CD14-positive monocyte (primary cell): ENCODE results near the gene SMARCA4. TPM values are rescaled to one million over a fixed set of nuclear protein-coding genes. Genes with fewer than 3 reads are reported as not detected.
A peak's percentile ranks its signal among the peaks of the same experiment; 100 is the strongest.

Experiments used
- DNase-seq, 3 donors: peaks; one replicate each; pipeline ENCODE4 v3.0.0-alpha.2; 2011 to 2022
- H2AFZ ChIP-seq: 2 replicates; pipeline ENCODE4 v1.6.0; 2012; ENCODE audit warnings: mild to moderate bottlenecking, low read depth, low read length, inconsistent platforms; ENCODE audit not compliant: insufficient read depth, poor library complexity, severe bottlenecking
- H3K27ac ChIP-seq, 2 donors: 1 replicate in 1 of 2; 2 replicates in 1 of 2; pipeline ENCODE4 v1.5.1; 2012 to 2013; ENCODE audit warnings: low read length in 2 of 2, control low read depth in 1 of 2, inconsistent platforms in 1 of 2, low read depth in 1 of 2, mild to moderate bottlenecking in 1 of 2
- H3K27me3 ChIP-seq, 2 donors: one replicate each; pipeline versions ENCODE4 v1.6.0 to v1.6.1; 2011 to 2013; ENCODE audit warnings: low read length in 2 of 2; ENCODE audit not compliant: control insufficient read depth in 2 of 2, insufficient read depth in 2 of 2
- H3K36me3 ChIP-seq, 2 donors: replicated peaks in 1 of 2; 1 replicate in 1 of 2; 2 replicates in 1 of 2; pipeline versions ENCODE4 v1.5.1 to v1.6.1; 2012 to 2013; ENCODE audit warnings: low read length in 2 of 2, control low read depth in 1 of 2, inconsistent platforms in 1 of 2, mild to moderate bottlenecking in 1 of 2; ENCODE audit not compliant: insufficient read depth in 2 of 2, control insufficient read depth in 1 of 2
- H3K4me1 ChIP-seq, 2 donors: 1 replicate in 1 of 2; 2 replicates in 1 of 2; pipeline versions ENCODE4 v1.5.1 to v1.6.1; 2012 to 2013; ENCODE audit warnings: low read length in 2 of 2, control low read depth in 1 of 2, inconsistent platforms in 1 of 2, mild to moderate bottlenecking in 1 of 2, moderate library complexity in 1 of 2; ENCODE audit not compliant: insufficient read depth in 2 of 2, control insufficient read depth in 1 of 2
- H3K4me2 ChIP-seq: replicated peaks from 2 replicates; pipeline ENCODE3; 2012; ENCODE audit warnings: low read length, moderate library complexity, mild to moderate bottlenecking; ENCODE audit not compliant: poor library complexity, severe bottlenecking; ENCODE audit errors: extremely low read depth
- H3K4me3 ChIP-seq, 3 experiments: fragments of 200-600 bp in 1 of 3; sonication (generic) in 1 of 3; replicated peaks in 1 of 3; 1 replicate in 2 of 3; 2 replicates in 1 of 3; pipeline ENCODE4 v1.5.1; 2011 to 2013; ENCODE audit warnings: low read length in 3 of 3, mild to moderate bottlenecking in 3 of 3, control low read depth in 2 of 3, low read depth in 2 of 3, inconsistent platforms in 1 of 3, moderate library complexity in 1 of 3
- H3K79me2 ChIP-seq: 2 replicates; pipeline ENCODE4 v1.6.0; 2012; ENCODE audit warnings: mild to moderate bottlenecking, control low read depth, inconsistent platforms, low read length, moderate library complexity; ENCODE audit not compliant: insufficient read depth
- H3K9ac ChIP-seq: 2 replicates; pipeline ENCODE4 v1.6.0; 2017; ENCODE audit warnings: low read length, mild to moderate bottlenecking; ENCODE audit not compliant: insufficient read depth, poor library complexity, severe bottlenecking
- H3K9me3 ChIP-seq, 2 donors: replicated peaks in 1 of 2; 1 replicate in 1 of 2; 2 replicates in 1 of 2; pipeline versions ENCODE4 v1.5.1 to v1.6.1; 2012 to 2013; ENCODE audit warnings: low read length in 2 of 2, control low read depth in 1 of 2; ENCODE audit not compliant: control insufficient read depth in 1 of 2, insufficient read depth in 1 of 2
- H4K20me1 ChIP-seq: 2 replicates; pipeline ENCODE4 v1.6.0; 2012; ENCODE audit warnings: mild to moderate bottlenecking, low read length, control low read depth, moderate library complexity; ENCODE audit not compliant: insufficient read depth
- H3K27ac Mint-ChIP-seq, 7 donors: one replicate each; pipeline ENCODE4 v1.8.0; 2020; ENCODE audit warnings: mild to moderate bottlenecking in 7 of 7, mixed read lengths in 7 of 7, moderate library complexity in 6 of 7, inconsistent platforms in 2 of 7
- H3K27me3 Mint-ChIP-seq, 3 donors: one replicate each; pipeline ENCODE4 v1.8.0; 2021 to 2022; ENCODE audit warnings: low read depth in 3 of 3, mild to moderate bottlenecking in 3 of 3, mixed read lengths in 3 of 3, moderate library complexity in 3 of 3, inconsistent platforms in 1 of 3
- H3K36me3 Mint-ChIP-seq, 2 donors: one replicate each; pipeline ENCODE4 v1.8.0; 2020; ENCODE audit warnings: mixed read lengths in 2 of 2, inconsistent platforms in 1 of 2, mild to moderate bottlenecking in 1 of 2
- H3K4me1 Mint-ChIP-seq: one replicate; pipeline ENCODE4 v1.8.0; 2020; ENCODE audit warnings: mild to moderate bottlenecking, mixed read lengths
- H3K4me3 Mint-ChIP-seq, 2 donors: one replicate each; pipeline ENCODE4 v1.8.0; 2020; ENCODE audit warnings: mild to moderate bottlenecking in 2 of 2, mixed read lengths in 2 of 2, moderate library complexity in 1 of 2
- H3K9me3 Mint-ChIP-seq, 7 donors: one replicate each; pipeline ENCODE4 v1.8.0; 2020 to 2022; ENCODE audit warnings: mixed read lengths in 7 of 7, mild to moderate bottlenecking in 6 of 7, moderate library complexity in 6 of 7, inconsistent platforms in 2 of 7
- CTCF ChIP-seq: fragments of 200-600 bp; IDR thresholded peaks from one replicate; pipeline ENCODE4 v1.8.0; 2022; ENCODE audit warnings: antibody characterized with exemption, mild to moderate bottlenecking
- WGBS: methylation state at CpG from one replicate; pipeline ENCODE4 v1.1.5; 2013; ENCODE audit warnings: missing lambda C conversion rate; ENCODE audit not compliant: insufficient coverage; 5-methylcytosine and 5-hydroxymethylcytosine counted together
- intact Hi-C, 2 donors: fragments of 100-400 bp; cut with micrococcal nuclease; formaldehyde crosslinking; loops; one replicate each; pipeline versions ENCODE4 v1.15.0 to v1.15.1; 2023
- polyA plus RNA-seq, 3 donors: library from polyadenylated mRNA; depleted of rRNA in 1 of 3; unstranded in 2 of 3; stranded (reverse) in 1 of 3; fragments of 300-500 nt in 2 of 3; fragments of >200 nt in 1 of 3; fragmentation: Illumina TruSeq in 2 of 3; gene quantifications; 1 replicate in 2 of 3; 2 replicates in 1 of 3; pipeline ENCODE4 v1.2.3, GENCODE V29; 2012 to 2021

Gene SMARCA4
- polyA plus RNA-seq, 3 donors, result 5.1 to 53.3 (median 7.0) TPM

- peak overlapping the region in 5 of 7 donors; percentile 4 to 64 (median 28) for H3K27ac Mint-ChIP-seq
- Histone ChIP-seq H3K27me3 (no peaks in the 10 kb centered on the region), H3K79me2 (no peaks in the 10 kb centered on the region), H2AFZ (no peak overlapping the region), H3K9me3 (no peaks in the 10 kb centered on the region), H3K36me3 (peaks cover 61 to 92% of the 10 kb centered on the region in 2 donors), H3K4me1 (peaks cover 0 to 8% of the 10 kb centered on the region in 2 donors), H3K4me2 (no peak overlapping the region), H3K9ac (no peak overlapping the region), H4K20me1 (no peaks in the 10 kb centered on the region), H3K27ac (no peak overlapping the region), H3K4me3 (no peak overlapping the region)
- H3K27me3 Mint-ChIP-seq, result peaks cover 0 to 1% (median 0%) of the 10 kb centered on the region in 3 donors
- peaks cover 12% of the 10 kb centered on the region for H3K4me1 Mint-ChIP-seq
- no peak for TF ChIP-seq CTCF
- H3K9me3 Mint-ChIP-seq, result no peaks in the 10 kb centered on the region
- intact Hi-C loops, result no loop called here
- peaks cover 70 to 97% of the 10 kb centered on the region in 2 donors for H3K36me3 Mint-ChIP-seq
- no peak overlapping the region for H3K4me3 Mint-ChIP-seq
- 100% methylated on average over 2 of the region's 7 CpGs for WGBS
- no peak for DNase-seq
Observed at GRCh38 chr19:10998666-10999065, 37.8 kb downstream of the SMARCA4 start.

- Histone ChIP-seq H3K9me3 (no peaks in the 10 kb centered on the region), H3K79me2 (no peaks in the 10 kb centered on the region), H3K9ac (no peak overlapping the region), H3K4me1 (peaks cover 8 to 24% of the 10 kb centered on the region in 2 donors), H3K27ac (peak overlapping the region in 1 of 2 donors; percentile 50), H4K20me1 (no peaks in the 10 kb centered on the region), H3K4me2 (no peak overlapping the region), H3K27me3 (no peaks in the 10 kb centered on the region), H3K4me3 (no peak overlapping the region), H2AFZ (no peak overlapping the region), H3K36me3 (peaks cover 37 to 59% of the 10 kb centered on the region in 2 donors)
- Mint-ChIP-seq H3K4me3 (no peak overlapping the region), H3K36me3 (peaks cover 66 to 74% of the 10 kb centered on the region in 2 donors), H3K9me3 (no peaks in the 10 kb centered on the region), H3K4me1 (peaks cover 28% of the 10 kb centered on the region), H3K27me3 (peaks cover 0 to 4% (median 0%) of the 10 kb centered on the region in 3 donors), H3K27ac (peak overlapping the region in 5 of 7 donors; percentile 14 to 83 (median 45))
- 54% methylated on average over 3 of the region's 5 CpGs for WGBS
- intact Hi-C loops, result loop anchor here in 1 of 2 donors (10.0 kb wide), 1 partner anchor 61 kb away; no protein-coding TSS in a partner anchor
- DNase-seq, result no peak
- TF ChIP-seq CTCF, result no peak
Observed at GRCh38 chr19:11005521-11005920, 44.7 kb downstream of the SMARCA4 start.
